ENCODE results near the gene S1PR1.
"Not testable (repeated sequence)": the region's sequence is repeated elsewhere in the genome, so short reads cannot be mapped to it uniquely, and the experiment has no call there.

The S1PR1 gene

GRCh38 chr1:101236516-101237228 lies at the start of gene S1PR1:
S1PR1 (plus strand) TSS chr1:101237019; CDS start chr1:101238985, 1,966 bp downstream.
- peak in 1 of 2 donors; percentile 31 for DNase-seq

DNA sequence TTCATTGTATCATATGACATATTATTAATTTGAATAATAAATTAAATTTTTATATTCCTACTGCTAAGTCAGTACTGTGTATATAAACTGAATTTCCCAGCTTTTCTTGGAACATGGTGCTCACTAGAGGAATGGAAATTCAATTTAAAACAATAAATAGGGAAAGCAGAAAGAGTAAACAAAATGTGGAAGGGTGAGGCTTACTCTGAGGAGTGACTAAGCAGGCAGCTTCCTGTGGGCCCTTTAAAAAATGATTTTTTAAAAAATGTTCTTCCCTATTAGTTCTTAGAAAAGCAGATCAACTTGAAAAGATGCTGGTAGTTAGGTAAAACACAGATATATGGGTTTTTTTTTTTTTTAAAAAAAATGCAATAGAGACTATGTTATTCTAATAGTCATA lies 49.5 kb upstream of the S1PR1 start:
- peak; percentile 24 to 40 for DNase-seq

DNA sequence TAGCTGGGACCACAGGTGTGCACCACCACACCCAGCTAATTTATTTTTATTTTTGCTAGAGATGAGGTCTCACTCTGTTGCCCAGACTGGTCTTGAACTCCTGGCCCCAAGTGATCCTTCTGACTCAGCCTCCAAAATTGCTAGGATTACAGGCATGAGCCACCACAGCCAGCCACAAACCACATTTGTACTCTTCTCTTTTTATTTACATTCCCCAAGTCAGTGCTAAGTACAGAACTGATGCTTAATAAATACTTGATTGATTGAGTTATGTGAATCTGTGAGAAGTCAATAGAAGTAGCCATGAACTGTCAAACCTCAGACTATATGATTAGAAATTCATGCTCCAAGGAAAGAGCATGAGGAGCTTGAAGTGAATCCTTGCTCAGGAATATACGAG lies 48.5 kb upstream of the S1PR1 start:
- no peak for DNase-seq

DNA sequence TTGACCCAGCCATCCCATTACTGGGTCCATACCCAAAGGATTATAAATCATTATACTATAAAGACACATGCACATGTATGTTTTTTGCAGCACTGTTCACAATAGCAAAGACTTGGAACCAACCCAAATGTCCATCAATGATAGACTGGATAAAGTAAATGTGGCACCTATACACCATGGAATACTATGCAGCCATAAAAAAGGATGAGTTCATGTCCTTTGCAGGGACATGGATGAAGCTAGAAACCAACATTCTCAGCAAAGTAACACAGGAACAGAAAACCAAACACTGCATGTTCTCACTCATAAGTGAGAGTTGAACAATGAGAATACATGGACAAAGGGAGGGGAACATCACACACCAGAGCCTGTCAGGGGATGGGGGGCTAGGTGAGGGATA lies 47.9 kb upstream of the S1PR1 start:
- DNase-seq, result not testable (repeated sequence)

DNA sequence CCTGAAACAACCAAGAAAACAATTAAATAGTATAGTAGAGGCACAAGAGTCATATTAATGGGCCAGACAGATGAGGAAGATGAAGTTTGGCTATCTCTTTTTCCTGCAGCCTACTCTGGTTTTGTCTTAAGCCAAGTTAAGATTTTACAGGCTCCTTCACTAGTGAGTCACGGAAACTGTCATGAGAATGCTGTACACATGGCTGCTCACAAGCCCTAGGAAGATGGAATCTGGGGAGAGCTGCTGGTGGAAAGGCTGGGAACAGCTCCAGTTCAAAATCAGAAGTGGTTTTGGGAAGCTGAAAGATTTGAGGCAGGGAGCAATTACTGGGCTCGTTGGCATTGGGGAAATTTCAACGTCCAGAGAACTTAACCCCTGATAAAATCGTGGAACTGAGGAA lies 46.4 kb upstream of the S1PR1 start:
- DNase-seq, result no peak

DNA sequence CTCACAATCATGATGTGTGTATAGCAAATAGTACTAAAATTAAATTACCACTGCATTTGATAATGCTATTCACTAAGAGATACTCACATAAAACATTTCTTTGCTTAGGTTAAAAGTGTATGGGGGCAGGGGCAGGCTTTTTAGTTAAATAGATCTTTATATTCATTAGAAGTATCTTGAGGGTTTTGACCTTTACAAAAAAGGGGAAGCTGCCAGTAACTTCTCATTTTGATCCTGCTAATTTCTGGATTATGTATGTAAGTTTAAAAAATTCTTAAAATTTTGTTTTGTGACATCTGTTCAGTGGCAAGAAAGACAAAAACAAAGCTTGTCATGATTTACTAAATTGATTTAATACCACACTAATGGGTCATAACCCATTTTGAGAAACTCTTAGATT lies 45.8 kb upstream of the S1PR1 start:
- DNase-seq, result peak; percentile 16 to 39

- DNase-seq, result no peak
These were observed 43.1 kb upstream of the S1PR1 start for GRCh38 chr1:101193733-101194169.

DNA sequence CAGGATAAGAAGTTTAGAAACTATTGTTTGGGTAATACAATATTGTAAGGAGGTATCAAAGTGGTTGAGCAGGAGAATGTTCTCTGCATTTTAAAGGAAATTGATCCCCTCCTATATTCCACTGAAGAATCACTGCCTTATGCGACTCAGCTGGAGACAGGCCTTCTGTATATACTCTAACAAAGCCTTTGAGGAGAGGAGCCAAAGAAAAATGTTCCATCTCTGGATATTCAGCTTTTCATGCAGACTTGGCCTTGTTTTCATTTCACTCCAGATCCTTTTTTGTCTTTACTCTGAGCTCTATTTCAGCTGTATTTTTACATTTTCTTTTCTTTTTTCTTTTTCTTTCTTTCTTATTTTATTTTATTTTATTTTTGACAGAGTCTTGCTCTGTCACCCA lies 42.1 kb upstream of the S1PR1 start:
- no peak for DNase-seq

- DNase-seq, result no peak
These were observed 40.2 kb upstream of the S1PR1 start for GRCh38 chr1:101196668-101197067.

GRCh38 chr1:101198842-101199636 lies 37.8 kb upstream of the S1PR1 start:
- no peak for DNase-seq

DNA sequence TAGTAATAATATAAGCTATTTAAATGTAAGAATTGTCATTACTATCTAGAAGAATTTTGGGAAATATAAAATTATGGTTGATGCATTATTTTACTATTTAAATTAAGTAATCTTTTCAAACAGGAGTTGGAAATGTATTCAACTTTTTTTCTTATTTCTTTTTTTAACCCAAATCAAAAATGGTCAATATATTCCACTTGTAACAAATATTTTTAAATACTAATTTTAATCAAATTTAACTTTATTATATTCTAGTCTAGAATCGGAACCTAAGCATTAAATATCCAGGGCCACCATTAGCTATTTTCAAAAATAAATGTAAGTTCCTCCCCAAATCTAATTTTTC lies 37.2 kb upstream of the S1PR1 start:
- no peak for DNase-seq

GRCh38 chr1:101200513-101200912 lies 36.3 kb upstream of the S1PR1 start:
- DNase-seq, result no peak

DNA sequence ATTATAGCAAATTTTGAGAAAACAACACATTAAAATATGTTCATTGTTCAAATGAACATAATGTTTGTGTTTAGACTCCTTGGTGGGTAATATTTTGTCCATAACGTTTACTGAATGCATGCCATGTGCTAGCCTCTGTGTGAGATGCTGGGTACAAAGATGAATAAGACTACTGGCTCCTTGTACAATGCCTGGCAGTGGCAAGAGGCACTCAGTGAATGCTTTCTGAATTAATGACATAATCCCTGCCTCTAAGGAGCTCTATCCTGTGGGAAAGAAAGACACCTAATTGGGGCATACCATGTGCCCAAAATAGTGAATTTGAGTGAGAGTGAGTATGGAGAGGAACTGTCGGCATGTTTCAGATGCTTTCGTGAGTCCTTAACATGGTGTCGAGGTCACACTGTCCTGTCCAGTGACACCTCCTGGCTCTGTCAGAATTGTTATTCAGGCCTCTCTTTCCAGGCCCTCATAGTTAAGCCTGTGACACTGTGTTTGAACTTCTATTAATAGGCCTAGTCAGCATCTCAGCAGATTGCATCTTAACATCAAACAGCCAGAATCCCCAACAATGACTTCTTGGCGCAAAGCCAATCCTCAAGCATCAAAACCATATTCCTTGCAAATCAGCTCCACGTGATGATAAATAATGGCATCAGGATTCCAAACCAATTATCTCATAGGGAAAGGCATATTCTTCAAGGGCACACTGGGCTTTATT lies 32.8 kb upstream of the S1PR1 start:
- DNase-seq, result no peak

- no peak for DNase-seq
These were observed 31.4 kb upstream of the S1PR1 start for GRCh38 chr1:101205457-101205856.

DNA sequence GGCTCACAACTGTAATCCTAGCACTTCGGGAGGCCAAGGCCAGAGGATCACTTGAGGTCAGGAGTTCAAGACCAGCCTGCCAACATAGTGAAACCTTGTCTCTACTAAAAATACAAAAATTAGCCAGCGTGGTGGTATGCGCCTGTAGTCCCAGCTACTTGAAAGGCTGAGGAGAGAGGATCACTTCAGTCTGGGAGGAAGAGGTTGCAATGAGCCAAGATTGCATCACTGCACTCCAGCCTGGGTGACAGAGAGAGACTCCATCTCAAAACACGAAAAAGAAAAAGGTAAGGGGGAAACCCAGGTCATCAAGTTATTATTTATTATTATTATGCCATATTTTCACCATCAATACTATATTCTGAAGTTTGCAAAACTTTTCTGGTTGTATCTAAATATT lies 30.7 kb upstream of the S1PR1 start:
- DNase-seq, result not testable (repeated sequence)

DNA sequence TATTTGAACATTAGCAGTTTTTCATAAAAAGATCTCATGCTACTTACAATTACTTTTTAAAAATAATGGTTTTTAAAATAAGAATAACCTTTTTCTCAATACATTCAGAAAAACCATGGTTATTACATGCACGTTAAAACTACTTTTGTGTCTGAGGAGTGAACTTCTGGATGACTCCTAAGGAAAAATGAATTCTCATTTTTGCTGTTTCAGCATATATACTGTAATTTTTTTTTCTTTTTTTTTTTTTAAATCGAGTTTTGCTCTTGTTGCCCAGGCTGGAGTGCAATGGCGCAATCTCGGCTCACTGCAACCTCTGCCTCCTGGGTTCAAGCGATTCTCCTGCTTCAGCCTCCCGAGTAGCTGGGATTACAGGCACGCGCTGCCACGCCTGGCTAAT lies 29.5 kb upstream of the S1PR1 start:
- not testable (repeated sequence) for DNase-seq

DNA sequence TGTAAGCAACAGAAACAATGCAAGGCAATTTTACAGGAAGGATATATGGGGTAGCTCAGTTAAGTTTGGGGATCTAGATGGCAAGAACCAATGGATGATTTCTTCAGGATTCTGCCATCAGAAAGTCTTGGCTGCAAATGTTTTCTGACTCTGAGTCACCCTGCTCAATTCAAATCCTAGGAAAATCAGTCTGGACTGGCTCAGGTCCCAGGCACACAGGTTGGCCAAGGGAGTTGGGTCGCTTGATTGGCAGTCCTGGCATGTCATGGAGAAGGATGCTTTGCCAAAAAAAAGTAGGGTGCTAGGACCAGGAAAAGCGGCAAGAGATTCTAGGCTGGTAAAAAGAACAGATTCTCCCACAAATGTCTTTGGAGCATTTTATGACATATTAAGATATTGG lies 28.9 kb upstream of the S1PR1 start:
- DNase-seq, result no peak

- DNase-seq, result no peak
These were observed 21.3 kb upstream of the S1PR1 start for GRCh38 chr1:101215363-101216011.

- no peak for DNase-seq
These were observed 20.2 kb upstream of the S1PR1 start for GRCh38 chr1:101216623-101217022.

DNA sequence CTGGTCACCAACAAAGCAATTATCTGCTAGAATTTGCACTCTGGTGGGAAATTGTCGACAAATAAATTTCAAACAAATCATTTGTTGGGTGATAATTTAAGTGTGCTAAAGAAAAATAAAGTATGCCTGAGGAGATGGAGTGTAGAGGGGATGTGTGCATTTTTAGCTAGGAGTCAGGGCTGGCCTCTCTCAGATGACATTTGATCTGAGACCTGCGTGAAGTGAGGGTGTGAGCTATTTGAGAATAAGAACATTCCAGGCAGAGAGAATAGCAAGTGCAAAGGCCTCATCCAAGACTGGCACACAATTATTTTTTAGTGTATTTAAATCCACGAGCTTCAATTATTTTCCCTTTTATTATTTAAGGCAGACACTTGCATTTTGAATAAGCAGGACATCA lies 19.7 kb upstream of the S1PR1 start:
- DNase-seq, result no peak

- DNase-seq, result not testable (repeated sequence)
These were observed 17.9 kb upstream of the S1PR1 start for GRCh38 chr1:101218968-101219367.

GRCh38 chr1:101219924-101220870 lies 16.6 kb upstream of the S1PR1 start:
- no peak for DNase-seq
